ENCODE measurements around the gene WAC. TPM values are rescaled to one million over a fixed set of nuclear protein-coding genes. Genes with fewer than 3 reads are reported as not detected.

WAC gene
- total RNA-seq, 3 donors from 2014 or later (not counting 1 experiment from before 2014, with no cell fraction given) = 225 to 245 (median 226) TPM

DNA sequence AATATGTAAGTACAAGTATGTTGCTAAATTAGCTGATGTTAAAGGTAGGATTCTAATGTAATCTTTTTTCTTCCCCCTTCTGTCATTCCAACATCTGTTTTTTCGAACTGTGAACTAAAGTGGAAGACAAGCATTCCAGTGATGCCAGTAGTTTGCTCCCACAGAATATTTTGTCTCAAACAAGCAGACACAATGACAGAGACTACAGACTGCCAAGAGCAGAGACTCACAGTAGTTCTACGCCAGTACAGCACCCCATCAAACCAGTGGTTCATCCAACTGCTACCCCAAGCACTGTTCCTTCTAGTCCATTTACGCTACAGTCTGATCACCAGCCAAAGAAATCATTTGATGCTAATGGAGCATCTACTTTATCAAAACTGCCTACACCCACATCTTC is 62.7 kb downstream of the WAC start:
- peak overlapping the region; percentile 11 to 30 for H3K27ac Mint-ChIP-seq
- Histone ChIP-seq H3K9me3 (ENCODE audit: control insufficient read depth, insufficient read depth, low read length) (no peaks in the 10 kb centered on the region), H3K4me1 (ENCODE audit: control insufficient read depth, insufficient read depth, low read length) (peaks cover 5% of the 10 kb centered on the region), H3K27me3 (ENCODE audit: control insufficient read depth, insufficient read depth, low read length) (no peaks in the 10 kb centered on the region), H3K36me3 (ENCODE audit: control insufficient read depth, insufficient read depth, low read length) (peaks cover 48% of the 10 kb centered on the region), H3K4me3 (ENCODE audit: low read length) (no peak overlapping the region), H3K27ac (ENCODE audit: low read length) (no peak overlapping the region)
- no peaks in the 10 kb centered on the region for H3K27me3 Mint-ChIP-seq (ENCODE audit: low read depth in 2 of 2)
- intact Hi-C loops (cut with micrococcal nuclease) = no loop called here
- no peak overlapping the region for H3K4me3 Mint-ChIP-seq
- 97% methylated on average over 3 of the region's 3 CpGs for WGBS (ENCODE audit: insufficient coverage)
- H3K9me3 Mint-ChIP-seq = no peaks in the 10 kb centered on the region
- ATAC-seq (no peak), DNase-seq (no peak)
- TF ChIP-seq, protein P1, sequence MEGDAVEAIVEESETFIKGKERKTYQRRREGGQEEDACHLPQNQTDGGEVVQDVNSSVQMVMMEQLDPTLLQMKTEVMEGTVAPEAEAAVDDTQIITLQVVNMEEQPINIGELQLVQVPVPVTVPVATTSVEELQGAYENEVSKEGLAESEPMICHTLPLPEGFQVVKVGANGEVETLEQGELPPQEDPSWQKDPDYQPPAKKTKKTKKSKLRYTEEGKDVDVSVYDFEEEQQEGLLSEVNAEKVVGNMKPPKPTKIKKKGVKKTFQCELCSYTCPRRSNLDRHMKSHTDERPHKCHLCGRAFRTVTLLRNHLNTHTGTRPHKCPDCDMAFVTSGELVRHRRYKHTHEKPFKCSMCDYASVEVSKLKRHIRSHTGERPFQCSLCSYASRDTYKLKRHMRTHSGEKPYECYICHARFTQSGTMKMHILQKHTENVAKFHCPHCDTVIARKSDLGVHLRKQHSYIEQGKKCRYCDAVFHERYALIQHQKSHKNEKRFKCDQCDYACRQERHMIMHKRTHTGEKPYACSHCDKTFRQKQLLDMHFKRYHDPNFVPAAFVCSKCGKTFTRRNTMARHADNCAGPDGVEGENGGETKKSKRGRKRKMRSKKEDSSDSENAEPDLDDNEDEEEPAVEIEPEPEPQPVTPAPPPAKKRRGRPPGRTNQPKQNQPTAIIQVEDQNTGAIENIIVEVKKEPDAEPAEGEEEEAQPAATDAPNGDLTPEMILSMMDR (IDR thresholded peaks at IDR 0.05) = no peak
- H3K4me1 Mint-ChIP-seq = peaks cover 59 to 62% of the 10 kb centered on the region in 2 donors
- H3K36me3 Mint-ChIP-seq = peaks cover 15% of the 10 kb centered on the region

DNA sequence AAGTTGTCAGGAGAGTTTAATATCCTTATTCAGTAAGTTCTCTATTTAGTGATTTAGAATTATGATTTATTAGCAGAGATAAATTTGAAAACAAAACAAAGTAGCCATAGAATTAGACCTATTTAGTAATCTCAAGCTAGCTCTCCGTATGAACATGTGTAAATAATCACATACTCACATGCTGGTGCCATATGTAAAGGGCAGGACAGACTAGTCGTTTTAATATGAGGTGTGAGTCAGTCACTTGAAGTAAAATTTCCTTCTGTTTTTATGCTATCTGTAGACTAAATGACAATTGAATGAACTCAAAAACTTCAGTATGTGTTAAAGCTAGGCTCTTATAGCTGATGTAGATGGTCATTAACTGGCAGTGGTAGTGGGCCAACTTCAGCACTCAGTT is 67.1 kb downstream of the WAC start:
- Histone ChIP-seq H3K4me1 (ENCODE audit: control insufficient read depth, insufficient read depth, low read length) (no peaks in the 10 kb centered on the region), H3K36me3 (ENCODE audit: control insufficient read depth, insufficient read depth, low read length) (peaks cover 35% of the 10 kb centered on the region), H3K9me3 (ENCODE audit: control insufficient read depth, insufficient read depth, low read length) (no peaks in the 10 kb centered on the region), H3K4me3 (ENCODE audit: low read length) (no peak overlapping the region), H3K27me3 (ENCODE audit: control insufficient read depth, insufficient read depth, low read length) (no peaks in the 10 kb centered on the region), H3K27ac (ENCODE audit: low read length) (no peak overlapping the region)
- 88% methylated on average over 2 of the region's 2 CpGs for WGBS (ENCODE audit: insufficient coverage)
- TF ChIP-seq, protein P1 (IDR thresholded peaks at IDR 0.05) = no peak
- ATAC-seq (no peak), DNase-seq (no peak)
- intact Hi-C loops (cut with micrococcal nuclease) = no loop called here
- Mint-ChIP-seq H3K4me3 (no peak overlapping the region), H3K4me1 (peaks cover 60 to 65% of the 10 kb centered on the region in 2 donors), H3K9me3 (no peaks in the 10 kb centered on the region), H3K27ac (no peak overlapping the region), H3K27me3 (ENCODE audit: low read depth in 2 of 2) (no peaks in the 10 kb centered on the region), H3K36me3 (no peaks in the 10 kb centered on the region)

DNA sequence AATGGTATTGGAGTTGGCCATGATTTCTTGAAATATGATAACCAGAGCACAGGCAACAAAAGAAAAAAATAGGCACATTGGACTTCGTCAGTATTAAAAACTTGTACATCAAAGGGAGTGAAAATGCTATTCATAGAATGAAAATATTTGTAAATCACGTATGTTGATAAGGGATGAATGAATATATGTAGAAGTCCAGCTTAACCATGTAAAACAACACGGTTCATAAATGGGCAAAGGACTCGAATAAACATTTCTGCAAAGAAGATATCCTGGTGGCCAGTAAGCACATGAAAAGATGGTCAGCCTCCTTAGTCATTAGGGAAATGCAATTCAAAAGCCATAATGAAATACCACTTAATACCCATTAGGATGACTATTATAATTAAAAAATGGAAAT is 68.1 kb downstream of the WAC start:
- Mint-ChIP-seq H3K4me3 (no peak overlapping the region), H3K27me3 (ENCODE audit: low read depth in 2 of 2) (no peaks in the 10 kb centered on the region), H3K27ac (peak overlapping the region; percentile 10 to 17), H3K4me1 (peaks cover 64 to 67% of the 10 kb centered on the region in 2 donors), H3K9me3 (no peaks in the 10 kb centered on the region), H3K36me3 (no peaks in the 10 kb centered on the region)
- Histone ChIP-seq H3K9me3 (ENCODE audit: control insufficient read depth, insufficient read depth, low read length) (no peaks in the 10 kb centered on the region), H3K4me1 (ENCODE audit: control insufficient read depth, insufficient read depth, low read length) (peaks cover 2% of the 10 kb centered on the region), H3K36me3 (ENCODE audit: control insufficient read depth, insufficient read depth, low read length) (peaks cover 30% of the 10 kb centered on the region), H3K27me3 (ENCODE audit: control insufficient read depth, insufficient read depth, low read length) (no peaks in the 10 kb centered on the region), H3K4me3 (ENCODE audit: low read length) (no peak overlapping the region), H3K27ac (ENCODE audit: low read length) (no peak overlapping the region)
- intact Hi-C loops (cut with micrococcal nuclease) = no loop called here
- no peak for ATAC-seq
- 91% methylated on average over 4 of the region's 4 CpGs for WGBS (ENCODE audit: insufficient coverage)
- TF ChIP-seq, protein P1 (IDR thresholded peaks at IDR 0.05) = no peak
- DNase-seq = no peak

Measured in natural killer cell (primary cell).